ENCODE measurements around the gene NGFR.

DNA sequence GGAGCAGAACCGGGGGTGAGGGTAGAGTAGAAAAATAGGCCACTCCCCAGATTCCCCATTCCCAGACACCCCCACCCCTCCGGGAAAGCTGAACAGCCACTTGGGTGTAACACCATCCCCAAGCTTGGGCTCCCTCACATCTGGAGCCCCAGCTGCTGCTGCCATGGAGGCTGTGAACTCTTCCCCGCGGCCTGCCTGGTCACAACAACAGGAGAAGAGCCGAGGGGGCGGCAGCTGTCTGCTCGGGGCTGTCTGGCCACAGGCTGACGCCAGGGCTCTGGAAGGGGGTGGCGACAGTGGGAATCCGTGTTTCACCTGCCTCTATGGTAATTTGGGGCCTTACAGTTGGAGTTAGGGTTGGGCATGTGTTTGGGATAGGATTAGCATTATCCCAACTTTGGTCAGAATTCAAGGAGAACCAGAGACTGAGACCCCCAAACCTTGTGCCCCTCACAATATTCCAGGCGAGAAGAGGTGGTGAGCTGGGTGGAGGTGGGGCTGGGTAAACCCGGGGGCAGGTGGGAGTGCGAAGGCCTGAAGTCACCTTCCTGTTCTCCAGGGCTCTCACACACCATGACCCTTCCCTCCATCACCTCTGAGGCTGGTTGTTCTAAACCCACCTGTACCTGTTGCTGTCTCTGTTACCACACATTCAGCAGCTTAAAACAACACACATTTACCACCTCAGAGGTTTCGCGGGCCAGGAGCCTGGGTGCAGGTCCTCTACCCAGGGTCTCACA, 50.9 kb downstream of the NGFR start:
- TF ChIP-seq, protein P1, sequence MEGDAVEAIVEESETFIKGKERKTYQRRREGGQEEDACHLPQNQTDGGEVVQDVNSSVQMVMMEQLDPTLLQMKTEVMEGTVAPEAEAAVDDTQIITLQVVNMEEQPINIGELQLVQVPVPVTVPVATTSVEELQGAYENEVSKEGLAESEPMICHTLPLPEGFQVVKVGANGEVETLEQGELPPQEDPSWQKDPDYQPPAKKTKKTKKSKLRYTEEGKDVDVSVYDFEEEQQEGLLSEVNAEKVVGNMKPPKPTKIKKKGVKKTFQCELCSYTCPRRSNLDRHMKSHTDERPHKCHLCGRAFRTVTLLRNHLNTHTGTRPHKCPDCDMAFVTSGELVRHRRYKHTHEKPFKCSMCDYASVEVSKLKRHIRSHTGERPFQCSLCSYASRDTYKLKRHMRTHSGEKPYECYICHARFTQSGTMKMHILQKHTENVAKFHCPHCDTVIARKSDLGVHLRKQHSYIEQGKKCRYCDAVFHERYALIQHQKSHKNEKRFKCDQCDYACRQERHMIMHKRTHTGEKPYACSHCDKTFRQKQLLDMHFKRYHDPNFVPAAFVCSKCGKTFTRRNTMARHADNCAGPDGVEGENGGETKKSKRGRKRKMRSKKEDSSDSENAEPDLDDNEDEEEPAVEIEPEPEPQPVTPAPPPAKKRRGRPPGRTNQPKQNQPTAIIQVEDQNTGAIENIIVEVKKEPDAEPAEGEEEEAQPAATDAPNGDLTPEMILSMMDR (IDR thresholded peaks at IDR 0.05), result no peak
- no peak for TF ChIP-seq EP300 (IDR thresholded peaks at IDR 0.05)
- no peak for TF ChIP-seq POLR2A (IDR thresholded peaks at IDR 0.05)
- no peak for TF ChIP-seq POLR2AphosphoS5 (IDR thresholded peaks at IDR 0.05)

Data from gastroesophageal sphincter (tissue), 3 donors.